Neural cell (in vitro differentiated cells): Measurements from ENCODE around the gene CMKLR1.

Experiments used
- CTCF ChIP-seq: fragments of 450-650 bp; IDR thresholded peaks from 2 replicates; pipeline ENCODE4 v1.5.1; 2014; ENCODE audit warnings: antibody characterized with exemption, mild to moderate bottlenecking, moderate library complexity; ENCODE audit not compliant: poor library complexity, severe bottlenecking
- EP300 ChIP-seq: fragments of 450-650 bp; conservative IDR thresholded peaks from 2 replicates; pipeline ENCODE4 v1.6.1; 2014; ENCODE audit warnings: antibody characterized with exemption, mild to moderate bottlenecking, moderate library complexity; ENCODE audit not compliant: poor library complexity, severe bottlenecking
- EZH2 ChIP-seq: fragments of 200-600, 300-800 bp; shearing (Covaris generic), sonication (generic); IDR thresholded peaks from 2 replicates; pipeline ENCODE4 v1.6.1; 2014; ENCODE audit warnings: antibody characterized with exemption, low read length, borderline replicate concordance, mild to moderate bottlenecking; ENCODE audit not compliant: insufficient read depth, poor library complexity, severe bottlenecking
- MXI1 ChIP-seq: fragments of 450-650 bp; conservative IDR thresholded peaks from 2 replicates; pipeline ENCODE4 v1.6.1; 2014; ENCODE audit warnings: antibody characterized with exemption, mild to moderate bottlenecking; ENCODE audit not compliant: poor library complexity, severe bottlenecking
- SMC3 ChIP-seq: fragments of 450-650 bp; conservative IDR thresholded peaks from 2 replicates; pipeline ENCODE4 v1.6.1; 2014; ENCODE audit warnings: antibody characterized with exemption, mild to moderate bottlenecking, moderate library complexity; ENCODE audit not compliant: poor library complexity

- no peak for TF ChIP-seq SMC3
- TF ChIP-seq CTCF, result no peak
- TF ChIP-seq EP300, result no peak
- TF ChIP-seq EZH2, result no peak
- no peak for TF ChIP-seq MXI1
Measured at GRCh38 chr12:108371801-108372344, 32.8 kb upstream of the CMKLR1 start.
